Measurements from ENCODE around the gene NIF3L1. TPM values are rescaled to one million over a fixed set of nuclear protein-coding genes. Genes with fewer than 3 reads are reported as not detected.

Gene NIF3L1
- total RNA-seq, 1 experiment from 2014 or later, result 55.4 TPM

DNA sequence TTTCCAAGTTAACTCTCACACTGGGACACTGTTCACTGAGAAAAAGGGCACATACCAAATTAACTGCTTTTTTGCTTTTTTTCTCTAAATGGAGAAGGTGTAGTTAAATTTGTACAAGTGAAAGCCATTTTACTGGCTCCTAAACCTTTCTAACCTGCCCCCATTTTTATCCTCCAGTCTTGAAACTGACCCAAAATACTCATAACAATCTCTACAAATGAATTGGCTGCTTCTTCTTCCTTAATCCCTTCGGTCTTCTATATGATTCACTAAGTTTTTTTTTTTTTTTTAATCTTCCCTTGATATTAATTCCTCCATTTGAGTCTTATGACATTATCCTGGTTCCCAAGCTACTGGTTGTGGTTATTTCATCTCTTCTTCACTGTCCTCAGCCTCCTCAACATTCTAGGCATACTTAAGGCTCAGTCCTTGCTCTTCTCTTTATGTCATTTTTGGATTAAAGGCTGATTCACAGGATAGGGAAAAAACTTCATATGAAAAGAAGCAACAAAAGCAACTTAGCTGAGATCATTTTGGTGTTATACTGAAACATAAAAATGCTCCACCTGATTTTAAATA is 54.4 kb downstream of the NIF3L1 start:
- TF ChIP-seq, protein P1, sequence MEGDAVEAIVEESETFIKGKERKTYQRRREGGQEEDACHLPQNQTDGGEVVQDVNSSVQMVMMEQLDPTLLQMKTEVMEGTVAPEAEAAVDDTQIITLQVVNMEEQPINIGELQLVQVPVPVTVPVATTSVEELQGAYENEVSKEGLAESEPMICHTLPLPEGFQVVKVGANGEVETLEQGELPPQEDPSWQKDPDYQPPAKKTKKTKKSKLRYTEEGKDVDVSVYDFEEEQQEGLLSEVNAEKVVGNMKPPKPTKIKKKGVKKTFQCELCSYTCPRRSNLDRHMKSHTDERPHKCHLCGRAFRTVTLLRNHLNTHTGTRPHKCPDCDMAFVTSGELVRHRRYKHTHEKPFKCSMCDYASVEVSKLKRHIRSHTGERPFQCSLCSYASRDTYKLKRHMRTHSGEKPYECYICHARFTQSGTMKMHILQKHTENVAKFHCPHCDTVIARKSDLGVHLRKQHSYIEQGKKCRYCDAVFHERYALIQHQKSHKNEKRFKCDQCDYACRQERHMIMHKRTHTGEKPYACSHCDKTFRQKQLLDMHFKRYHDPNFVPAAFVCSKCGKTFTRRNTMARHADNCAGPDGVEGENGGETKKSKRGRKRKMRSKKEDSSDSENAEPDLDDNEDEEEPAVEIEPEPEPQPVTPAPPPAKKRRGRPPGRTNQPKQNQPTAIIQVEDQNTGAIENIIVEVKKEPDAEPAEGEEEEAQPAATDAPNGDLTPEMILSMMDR (conservative IDR thresholded peaks at IDR 0.05), result no peak
- Histone ChIP-seq H2BK20ac (ENCODE audit: low read depth, low read length, poor library complexity, severe bottlenecking) (no peak overlapping the region), H3K4me1 (ENCODE audit: insufficient read depth, low read length) (no peaks in the 10 kb centered on the region), H3K14ac (ENCODE audit: insufficient read depth, low read length) (no peak overlapping the region), H2AFZ (ENCODE audit: low read length) (no peak overlapping the region), H3K79me2 (ENCODE audit: insufficient read depth, low read length) (no peaks in the 10 kb centered on the region), H3K9me3 (ENCODE audit: control insufficient read depth, low read depth, low read length) (no peaks in the 10 kb centered on the region), H2BK15ac (ENCODE audit: low read depth, low read length) (no peak overlapping the region), H3K23ac (ENCODE audit: insufficient read length, low read depth, low read length) (no peak overlapping the region), H3K4me2 (ENCODE audit: insufficient read depth, insufficient read length, low read length) (no peak overlapping the region), H2BK5ac (ENCODE audit: insufficient read length, low read length) (no peak overlapping the region), H3K56ac (ENCODE audit: insufficient read length, low read depth, low read length) (no peak overlapping the region), H3T11ph (ENCODE audit: low read length) (no peak overlapping the region), H4K5ac (ENCODE audit: insufficient read length, low read depth, low read length) (no peak overlapping the region), H3K4ac (ENCODE audit: low read depth, low read length) (no peak overlapping the region), H4K20me1 (ENCODE audit: control insufficient read depth, insufficient read depth, insufficient read length) (no peaks in the 10 kb centered on the region), H3K27ac (ENCODE audit: insufficient read length, low read depth, low read length) (no peak overlapping the region), H4K8ac (replicated peaks; ENCODE audit: insufficient read length, low read depth, low read length) (no peak overlapping the region), H2BK12ac (ENCODE audit: insufficient read length, low read depth, low read length) (no peak overlapping the region), H4K91ac (ENCODE audit: insufficient read length, low read depth, low read length) (no peak overlapping the region), H2BK120ac (ENCODE audit: low read depth, low read length, poor library complexity, severe bottlenecking) (no peak overlapping the region), H3K9ac (ENCODE audit: extremely low read depth, insufficient read length, low read length) (no peak overlapping the region), H3K23me2 (ENCODE audit: insufficient read length, low read depth, low read length, poor library complexity, severe bottlenecking) (no peaks in the 10 kb centered on the region), H3K18ac (ENCODE audit: insufficient read length, low read depth, low read length) (no peak overlapping the region), H3K79me1 (ENCODE audit: insufficient read depth, low read depth, low read length, poor library complexity, severe bottlenecking) (no peaks in the 10 kb centered on the region), H2AK5ac (ENCODE audit: insufficient read length, low read length) (no peak overlapping the region), H3K27me3 (ENCODE audit: insufficient read depth, low read length) (no peaks in the 10 kb centered on the region)
- no CpG with 5 or more reads among the region's 1 CpG for WGBS (ENCODE audit: extremely low coverage, insufficient read length, low lambda C conversion rate)
- no peak overlapping the region; a peak in 1 of 7 replicates for H3K27ac Mint-ChIP-seq
- H3K4me3 Mint-ChIP-seq, result no peak overlapping the region
- H3K4me1 Mint-ChIP-seq, result no peaks in the 10 kb centered on the region
- H3K27me3 Mint-ChIP-seq (ENCODE audit: low read depth), result no peaks in the 10 kb centered on the region
- H3K9me3 Mint-ChIP-seq, result no peaks in the 10 kb centered on the region
- peaks cover 20 to 72% (median 65%) of the 10 kb centered on the region in 3 experiments for H3K36me3 Mint-ChIP-seq (ENCODE audit: insufficient read depth in 1 of 3, low read depth in 3 of 3)
- DNase-seq, result no peak

Measured in H9 (cell line).